Measurements from ENCODE around the gene C12orf42. TPM values are rescaled to one million over a fixed set of nuclear protein-coding genes. Genes with fewer than 3 reads are reported as not detected.

C12orf42 gene
- total and polyA plus RNA-seq, 4 donors, result 0.14 to 0.17 TPM; not detected in 2

DNA sequence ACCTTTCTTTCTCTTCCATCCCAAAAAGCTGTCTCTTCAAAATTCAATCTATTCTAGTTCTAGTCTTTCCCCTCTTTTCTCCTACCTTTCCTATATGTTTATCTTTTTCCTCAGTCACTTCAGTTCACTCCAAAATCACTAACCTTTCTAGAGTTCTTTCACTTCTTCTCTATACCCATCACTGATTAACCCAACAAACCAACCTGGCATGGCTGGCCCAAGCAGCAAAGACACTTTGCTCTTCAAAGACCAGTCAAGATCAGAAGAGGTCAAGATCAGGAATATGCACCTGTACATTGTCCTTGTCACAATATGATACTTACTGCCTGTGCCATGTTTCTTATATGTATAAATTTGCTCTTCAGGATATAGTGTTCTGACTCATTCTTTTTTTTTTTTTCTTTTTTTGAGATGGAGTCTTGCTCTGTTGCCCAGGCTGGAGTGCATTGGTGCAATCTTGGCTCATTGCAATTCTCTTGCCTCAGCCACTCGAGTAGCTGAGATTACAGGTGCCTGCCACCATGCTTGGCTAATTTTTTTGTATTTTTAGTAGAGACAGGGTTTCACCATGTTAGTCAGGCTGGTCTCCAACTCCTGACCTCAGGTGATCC lies 112.9 kb downstream of the C12orf42 start:
- no peaks in the 10 kb centered on the region for H3K9me3 ChIP-seq (ENCODE audit: control insufficient read depth in 4 of 4, low read length in 3 of 4)
- TF ChIP-seq, protein P1, sequence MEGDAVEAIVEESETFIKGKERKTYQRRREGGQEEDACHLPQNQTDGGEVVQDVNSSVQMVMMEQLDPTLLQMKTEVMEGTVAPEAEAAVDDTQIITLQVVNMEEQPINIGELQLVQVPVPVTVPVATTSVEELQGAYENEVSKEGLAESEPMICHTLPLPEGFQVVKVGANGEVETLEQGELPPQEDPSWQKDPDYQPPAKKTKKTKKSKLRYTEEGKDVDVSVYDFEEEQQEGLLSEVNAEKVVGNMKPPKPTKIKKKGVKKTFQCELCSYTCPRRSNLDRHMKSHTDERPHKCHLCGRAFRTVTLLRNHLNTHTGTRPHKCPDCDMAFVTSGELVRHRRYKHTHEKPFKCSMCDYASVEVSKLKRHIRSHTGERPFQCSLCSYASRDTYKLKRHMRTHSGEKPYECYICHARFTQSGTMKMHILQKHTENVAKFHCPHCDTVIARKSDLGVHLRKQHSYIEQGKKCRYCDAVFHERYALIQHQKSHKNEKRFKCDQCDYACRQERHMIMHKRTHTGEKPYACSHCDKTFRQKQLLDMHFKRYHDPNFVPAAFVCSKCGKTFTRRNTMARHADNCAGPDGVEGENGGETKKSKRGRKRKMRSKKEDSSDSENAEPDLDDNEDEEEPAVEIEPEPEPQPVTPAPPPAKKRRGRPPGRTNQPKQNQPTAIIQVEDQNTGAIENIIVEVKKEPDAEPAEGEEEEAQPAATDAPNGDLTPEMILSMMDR (IDR thresholded peaks at IDR 0.05; ENCODE audit: low read depth, low read length, missing input control), result no peak
- TF ChIP-seq HNF4A (conservative IDR thresholded peaks at IDR 0.05), result no peak
- TF ChIP-seq JUND (IDR thresholded peaks at IDR 0.05), result no peak
- TF ChIP-seq, protein P2, sequence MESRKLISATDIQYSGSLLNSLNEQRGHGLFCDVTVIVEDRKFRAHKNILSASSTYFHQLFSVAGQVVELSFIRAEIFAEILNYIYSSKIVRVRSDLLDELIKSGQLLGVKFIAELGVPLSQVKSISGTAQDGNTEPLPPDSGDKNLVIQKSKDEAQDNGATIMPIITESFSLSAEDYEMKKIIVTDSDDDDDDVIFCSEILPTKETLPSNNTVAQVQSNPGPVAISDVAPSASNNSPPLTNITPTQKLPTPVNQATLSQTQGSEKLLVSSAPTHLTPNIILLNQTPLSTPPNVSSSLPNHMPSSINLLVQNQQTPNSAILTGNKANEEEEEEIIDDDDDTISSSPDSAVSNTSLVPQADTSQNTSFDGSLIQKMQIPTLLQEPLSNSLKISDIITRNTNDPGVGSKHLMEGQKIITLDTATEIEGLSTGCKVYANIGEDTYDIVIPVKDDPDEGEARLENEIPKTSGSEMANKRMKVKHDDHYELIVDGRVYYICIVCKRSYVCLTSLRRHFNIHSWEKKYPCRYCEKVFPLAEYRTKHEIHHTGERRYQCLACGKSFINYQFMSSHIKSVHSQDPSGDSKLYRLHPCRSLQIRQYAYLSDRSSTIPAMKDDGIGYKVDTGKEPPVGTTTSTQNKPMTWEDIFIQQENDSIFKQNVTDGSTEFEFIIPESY (IDR thresholded peaks at IDR 0.05), result no peak
- no peak for TF ChIP-seq FOXA1 (IDR thresholded peaks at IDR 0.05)
- no peak for TF ChIP-seq EGR1 (IDR thresholded peaks at IDR 0.05; ENCODE audit: low read depth in 2 of 2)
- TF ChIP-seq RXRA (IDR thresholded peaks at IDR 0.05), result no peak
- TF ChIP-seq, protein P3, sequence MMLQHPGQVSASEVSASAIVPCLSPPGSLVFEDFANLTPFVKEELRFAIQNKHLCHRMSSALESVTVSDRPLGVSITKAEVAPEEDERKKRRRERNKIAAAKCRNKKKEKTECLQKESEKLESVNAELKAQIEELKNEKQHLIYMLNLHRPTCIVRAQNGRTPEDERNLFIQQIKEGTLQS (IDR thresholded peaks at IDR 0.05), result no peak
- no peak for TF ChIP-seq YY1 (IDR thresholded peaks at IDR 0.05)
- no peaks in the 10 kb centered on the region for H3K36me3 ChIP-seq (ENCODE audit: control insufficient read depth in 4 of 4, insufficient read depth in 3 of 4, low read depth in 1 of 4, low read length in 3 of 4)
- H3K9ac ChIP-seq (ENCODE audit: low read depth in 1 of 2, low read length in 2 of 2), result no peak overlapping the region
- H3K4me1 ChIP-seq (ENCODE audit: control insufficient read depth in 4 of 4, insufficient read depth in 4 of 4, low read length in 3 of 4), result no peaks in the 10 kb centered on the region
- no peak overlapping the region for H3K4me3 ChIP-seq (ENCODE audit: low read depth in 1 of 3, low read length in 3 of 3)
- H3K27me3 ChIP-seq (ENCODE audit: control insufficient read depth in 4 of 4, insufficient read depth in 4 of 4, low read length in 3 of 4), result peaks cover 0 to 3% (median 0%) of the 10 kb centered on the region in 4 donors
- no peak overlapping the region for H3K27ac ChIP-seq (ENCODE audit: low read depth in 1 of 2, low read length in 2 of 2)
- 52% methylated on average over 1 of the region's 1 CpG for WGBS
- no peak for DNase-seq (ENCODE audit: low spot score)

DNA sequence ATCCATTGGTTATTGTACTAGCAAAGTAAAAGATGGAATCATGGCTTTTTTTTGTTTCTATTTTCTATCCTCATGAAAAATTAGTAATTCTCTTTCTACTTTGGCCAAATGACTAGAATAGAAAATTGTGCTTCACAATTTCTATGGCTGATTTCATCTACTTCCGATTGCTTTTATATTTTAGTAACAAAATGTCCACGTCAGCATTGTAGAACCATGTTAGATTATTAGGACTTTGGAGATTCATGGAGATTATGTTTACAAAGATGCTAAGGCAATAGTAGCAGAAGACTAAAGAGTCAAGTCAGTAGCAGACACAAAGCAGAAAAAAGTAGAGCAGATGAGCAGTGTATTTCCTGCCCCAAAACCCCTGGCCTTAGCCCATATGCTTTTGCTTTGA lies 113.6 kb downstream of the C12orf42 start:
- peaks cover 0 to 3% (median 0%) of the 10 kb centered on the region in 4 donors for H3K27me3 ChIP-seq (ENCODE audit: control insufficient read depth in 4 of 4, insufficient read depth in 4 of 4, low read length in 3 of 4)
- no peak for DNase-seq (ENCODE audit: low spot score)
- H3K4me1 ChIP-seq (ENCODE audit: control insufficient read depth in 4 of 4, insufficient read depth in 4 of 4, low read length in 3 of 4), result no peaks in the 10 kb centered on the region
- no peak overlapping the region for H3K4me3 ChIP-seq (ENCODE audit: low read depth in 1 of 3, low read length in 3 of 3)
- no peaks in the 10 kb centered on the region for H3K9me3 ChIP-seq (ENCODE audit: control insufficient read depth in 4 of 4, low read length in 3 of 4)
- no peak overlapping the region for H3K27ac ChIP-seq (ENCODE audit: low read depth in 1 of 2, low read length in 2 of 2)
- no peak overlapping the region for H3K9ac ChIP-seq (ENCODE audit: low read depth in 1 of 2, low read length in 2 of 2)
- H3K36me3 ChIP-seq (ENCODE audit: control insufficient read depth in 4 of 4, insufficient read depth in 3 of 4, low read depth in 1 of 4, low read length in 3 of 4), result peaks cover 0 to 2% (median 0%) of the 10 kb centered on the region in 4 donors
- TF ChIP-seq FOXA2 (IDR thresholded peaks at IDR 0.05), result no peak
- no peak for TF ChIP-seq HNF4A (conservative IDR thresholded peaks at IDR 0.05)
- TF ChIP-seq, protein P2 (IDR thresholded peaks at IDR 0.05), result no peak
- no peak for TF ChIP-seq TAF1 (conservative IDR thresholded peaks at IDR 0.05)
- TF ChIP-seq, protein P1 (IDR thresholded peaks at IDR 0.05; ENCODE audit: low read depth, low read length, missing input control), result no peak
- no peak for TF ChIP-seq RAD21 (IDR thresholded peaks at IDR 0.05)
- no peak for TF ChIP-seq YY1 (IDR thresholded peaks at IDR 0.05)
- TF ChIP-seq, protein P4, sequence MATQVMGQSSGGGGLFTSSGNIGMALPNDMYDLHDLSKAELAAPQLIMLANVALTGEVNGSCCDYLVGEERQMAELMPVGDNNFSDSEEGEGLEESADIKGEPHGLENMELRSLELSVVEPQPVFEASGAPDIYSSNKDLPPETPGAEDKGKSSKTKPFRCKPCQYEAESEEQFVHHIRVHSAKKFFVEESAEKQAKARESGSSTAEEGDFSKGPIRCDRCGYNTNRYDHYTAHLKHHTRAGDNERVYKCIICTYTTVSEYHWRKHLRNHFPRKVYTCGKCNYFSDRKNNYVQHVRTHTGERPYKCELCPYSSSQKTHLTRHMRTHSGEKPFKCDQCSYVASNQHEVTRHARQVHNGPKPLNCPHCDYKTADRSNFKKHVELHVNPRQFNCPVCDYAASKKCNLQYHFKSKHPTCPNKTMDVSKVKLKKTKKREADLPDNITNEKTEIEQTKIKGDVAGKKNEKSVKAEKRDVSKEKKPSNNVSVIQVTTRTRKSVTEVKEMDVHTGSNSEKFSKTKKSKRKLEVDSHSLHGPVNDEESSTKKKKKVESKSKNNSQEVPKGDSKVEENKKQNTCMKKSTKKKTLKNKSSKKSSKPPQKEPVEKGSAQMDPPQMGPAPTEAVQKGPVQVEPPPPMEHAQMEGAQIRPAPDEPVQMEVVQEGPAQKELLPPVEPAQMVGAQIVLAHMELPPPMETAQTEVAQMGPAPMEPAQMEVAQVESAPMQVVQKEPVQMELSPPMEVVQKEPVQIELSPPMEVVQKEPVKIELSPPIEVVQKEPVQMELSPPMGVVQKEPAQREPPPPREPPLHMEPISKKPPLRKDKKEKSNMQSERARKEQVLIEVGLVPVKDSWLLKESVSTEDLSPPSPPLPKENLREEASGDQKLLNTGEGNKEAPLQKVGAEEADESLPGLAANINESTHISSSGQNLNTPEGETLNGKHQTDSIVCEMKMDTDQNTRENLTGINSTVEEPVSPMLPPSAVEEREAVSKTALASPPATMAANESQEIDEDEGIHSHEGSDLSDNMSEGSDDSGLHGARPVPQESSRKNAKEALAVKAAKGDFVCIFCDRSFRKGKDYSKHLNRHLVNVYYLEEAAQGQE (IDR thresholded peaks at IDR 0.05), result no peak
- TF ChIP-seq NR2F2 (IDR thresholded peaks at IDR 0.05), result no peak
- no peak for TF ChIP-seq JUND (IDR thresholded peaks at IDR 0.05)
- TF ChIP-seq, protein P5, sequence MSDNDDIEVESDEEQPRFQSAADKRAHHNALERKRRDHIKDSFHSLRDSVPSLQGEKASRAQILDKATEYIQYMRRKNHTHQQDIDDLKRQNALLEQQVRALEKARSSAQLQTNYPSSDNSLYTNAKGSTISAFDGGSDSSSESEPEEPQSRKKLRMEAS (IDR thresholded peaks at IDR 0.05), result no peak
- TF ChIP-seq FOXA1 (IDR thresholded peaks at IDR 0.05), result no peak
- TF ChIP-seq EGR1 (IDR thresholded peaks at IDR 0.05; ENCODE audit: low read depth in 2 of 2), result no peak
- no peak for TF ChIP-seq GABPA (IDR thresholded peaks at IDR 0.05 in 1 of 2, conservative IDR thresholded peaks at IDR 0.05 in 1 of 2)
- TF ChIP-seq RXRA (IDR thresholded peaks at IDR 0.05), result no peak
- TF ChIP-seq, protein P3 (IDR thresholded peaks at IDR 0.05), result no peak
- 81% methylated on average over 2 of the region's 2 CpGs for WGBS

Measured in liver (tissue), 9 donors.